H1 (cell line): Measurements from ENCODE around the gene STK16. TPM values are rescaled to one million over a fixed set of nuclear protein-coding genes. Genes with fewer than 3 reads are reported as not detected.

Experiments
- POLR2A ChIP-seq, 2 experiments: IDR thresholded peaks; 1 replicate in 1 of 2; 2 replicates in 1 of 2; pipeline ENCODE4 v1.6.1; 2011; ENCODE audit warnings: low read depth in 2 of 2, low read length in 2 of 2, mild to moderate bottlenecking in 2 of 2; ENCODE audit errors: control extremely low read depth in 1 of 2
- POLR2AphosphoS5 ChIP-seq: IDR thresholded peaks from 2 replicates; pipeline ENCODE4 v1.6.1; 2011; ENCODE audit warnings: low read depth, low read length
- POU5F1 ChIP-seq: IDR thresholded peaks from 2 replicates; pipeline ENCODE4 v1.6.1; 2011; ENCODE audit warnings: low read depth, mild to moderate bottlenecking, low read length, moderate library complexity
- SAP30 ChIP-seq: fragments of 300-600 bp; sonication (generic); IDR thresholded peaks from 2 replicates; pipeline ENCODE4 v1.7.1; 2012; ENCODE audit warnings: low read length, moderate library complexity, mild to moderate bottlenecking, inconsistent platforms; ENCODE audit not compliant: insufficient read depth, insufficient replicate concordance
- SP1 ChIP-seq: IDR thresholded peaks from 2 replicates; pipeline ENCODE4 v1.6.1; 2011; ENCODE audit warnings: low read depth, low read length
- polyA plus RNA-seq, 7 experiments: library from polyadenylated mRNA; depleted of rRNA in 3 of 7; stranded (reverse) in 5 of 7; unstranded in 2 of 7; fragments of >200 nt in 5 of 7; fragments of 200-250 nt in 2 of 7; gene quantifications; 1 replicate in 5 of 7; 2 replicates in 1 of 7; 4 replicates in 1 of 7; pipeline versions ENCODE4 v1.2.1 to v1.2.3, GENCODE V29; 2011 to 2013; ENCODE audit warnings: missing spikeins in 2 of 7, mixed read lengths in 2 of 7
- total RNA-seq: library from RNA; stranded (reverse); fragmentation: NEBNext Ultra II Directional; extraction: Animal tissue kit (Norgen Biotek cat#: 25700); gene quantifications from 2 replicates; pipeline ENCODE4 v1.2.1, GENCODE V29; 2021

STK16 gene
- total and polyA plus RNA-seq, 2 of the 8 experiments (the other 6 are each of a cell fraction or from before 2014, with no cell fraction given) = 21.3 to 51.4 TPM

- TF ChIP-seq POLR2AphosphoS5 (no peak), POU5F1 (no peak), POLR2A (IDR thresholded peaks at IDR 0.05; ENCODE audit: control extremely low read depth in 1 of 2, low read depth in 2 of 2, low read length in 2 of 2) (no peak), SP1 (no peak), SAP30 (no peak)
- TF ChIP-seq, all 59 proteins: peak for 0
These were observed 23.2 kb upstream of the STK16 start (continued) for GRCh38 chr2:219221957-219222518.
